Activated naive CD4-positive, alpha-beta T cell (primary cell): ENCODE measurements around the gene GALNT9.

Experiments used
- DNase-seq, 4 experiments: peaks; one replicate each; lab custom pipeline; 2025; lab: John Stamatoyannopoulos, UW

The GALNT9 gene

GRCh38 chr12:132292328-132293319, 36.8 kb downstream of the GALNT9 start:
- DNase-seq: no peak

DNA sequence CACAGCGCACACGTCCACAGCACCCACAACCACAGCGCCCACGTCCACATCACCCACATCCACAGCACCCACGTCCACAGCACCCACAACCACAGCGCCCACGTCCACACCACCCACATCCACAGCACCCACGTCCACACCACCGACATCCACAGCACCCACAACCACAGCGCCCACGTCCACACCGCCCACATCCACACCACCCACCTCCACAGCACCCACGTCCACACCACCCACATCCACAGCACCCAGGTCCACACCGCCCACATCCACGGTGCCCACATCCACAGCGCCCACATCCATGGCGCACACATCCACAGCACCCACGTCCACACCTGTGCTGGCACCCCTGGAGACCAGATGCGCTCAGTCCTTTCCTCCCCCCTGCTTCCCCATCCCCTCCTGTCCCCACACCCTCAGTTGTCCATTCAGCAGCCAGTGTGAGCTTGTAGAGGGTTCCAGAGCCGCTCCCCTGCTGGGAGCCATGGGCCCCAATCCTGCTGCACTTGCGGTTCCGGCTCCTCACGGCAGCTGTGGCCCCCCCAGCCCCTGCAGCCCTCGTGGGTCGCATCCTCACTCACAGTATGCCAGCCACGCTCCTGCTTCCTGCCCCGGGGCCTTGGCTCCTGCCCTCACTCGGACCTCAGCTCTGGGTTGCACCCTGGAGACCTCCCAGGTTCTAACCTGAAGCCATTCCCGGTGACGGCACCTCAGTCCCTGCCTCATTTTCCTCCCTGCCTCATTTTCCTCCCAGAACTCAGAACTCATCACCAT, 37.8 kb downstream of the GALNT9 start:
- DNase-seq: no peak

DNA sequence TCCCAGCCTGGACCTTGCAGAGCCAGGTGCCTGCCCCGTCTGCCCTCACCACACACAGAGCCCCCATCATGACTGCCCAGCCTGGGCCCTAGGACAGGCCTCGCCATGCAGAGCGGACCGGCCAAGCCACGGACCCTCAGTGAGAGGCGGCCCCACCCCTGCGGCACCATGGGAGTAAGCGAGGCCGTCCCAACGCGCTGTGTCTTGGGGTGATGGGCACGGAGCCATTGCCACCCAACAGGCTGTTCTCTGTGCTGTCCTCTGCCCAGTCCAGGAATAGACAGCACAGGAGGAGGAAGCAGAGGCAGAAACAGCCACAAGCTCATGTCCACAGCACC, 39.2 kb downstream of the GALNT9 start:
- no peak for DNase-seq

DNA sequence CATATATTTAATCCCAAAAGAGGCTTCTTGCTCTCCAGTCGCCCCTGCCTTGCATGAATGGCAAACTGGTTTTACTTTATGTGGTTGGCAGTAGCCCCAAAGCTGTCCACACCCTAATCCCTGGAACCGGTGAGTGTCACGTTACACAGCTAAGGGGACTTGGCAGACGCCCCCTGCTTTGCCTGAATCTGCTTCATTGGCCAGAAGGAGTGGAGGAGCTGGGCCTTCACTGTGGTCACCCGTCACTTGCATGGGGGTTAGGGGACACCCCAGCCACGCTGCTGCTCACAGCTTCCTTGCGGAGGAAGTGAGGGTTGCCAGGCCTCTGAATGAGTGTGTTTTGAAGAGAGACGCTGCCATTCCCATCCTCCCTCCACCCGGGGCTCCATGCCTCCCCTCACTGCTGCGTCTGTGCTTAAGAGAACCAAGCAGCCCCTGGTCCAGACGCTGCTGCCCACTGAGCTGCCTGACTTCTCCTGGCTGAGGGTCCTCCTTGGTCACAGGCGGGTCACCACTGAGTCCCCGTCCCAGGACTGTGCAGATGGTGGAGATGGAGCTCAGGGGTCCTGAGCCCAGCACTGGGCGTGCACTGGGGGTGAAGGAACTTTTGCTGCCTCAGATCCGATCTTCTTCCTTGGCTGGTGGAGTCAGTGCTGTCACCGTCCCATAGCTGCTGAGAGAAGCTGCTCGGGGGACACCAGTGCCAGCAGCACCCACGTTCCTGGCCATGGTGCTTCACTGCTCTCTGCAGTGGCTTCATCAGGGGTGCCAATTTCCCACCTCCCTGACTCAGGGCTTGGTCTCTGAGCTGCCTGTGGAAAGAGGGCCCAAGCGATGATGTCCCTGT, 39.8 kb downstream of the GALNT9 start:
- no peak for DNase-seq

- no peak for DNase-seq
Measured at GRCh38 chr12:132288516-132289215, 40.7 kb downstream of the GALNT9 start.

DNA sequence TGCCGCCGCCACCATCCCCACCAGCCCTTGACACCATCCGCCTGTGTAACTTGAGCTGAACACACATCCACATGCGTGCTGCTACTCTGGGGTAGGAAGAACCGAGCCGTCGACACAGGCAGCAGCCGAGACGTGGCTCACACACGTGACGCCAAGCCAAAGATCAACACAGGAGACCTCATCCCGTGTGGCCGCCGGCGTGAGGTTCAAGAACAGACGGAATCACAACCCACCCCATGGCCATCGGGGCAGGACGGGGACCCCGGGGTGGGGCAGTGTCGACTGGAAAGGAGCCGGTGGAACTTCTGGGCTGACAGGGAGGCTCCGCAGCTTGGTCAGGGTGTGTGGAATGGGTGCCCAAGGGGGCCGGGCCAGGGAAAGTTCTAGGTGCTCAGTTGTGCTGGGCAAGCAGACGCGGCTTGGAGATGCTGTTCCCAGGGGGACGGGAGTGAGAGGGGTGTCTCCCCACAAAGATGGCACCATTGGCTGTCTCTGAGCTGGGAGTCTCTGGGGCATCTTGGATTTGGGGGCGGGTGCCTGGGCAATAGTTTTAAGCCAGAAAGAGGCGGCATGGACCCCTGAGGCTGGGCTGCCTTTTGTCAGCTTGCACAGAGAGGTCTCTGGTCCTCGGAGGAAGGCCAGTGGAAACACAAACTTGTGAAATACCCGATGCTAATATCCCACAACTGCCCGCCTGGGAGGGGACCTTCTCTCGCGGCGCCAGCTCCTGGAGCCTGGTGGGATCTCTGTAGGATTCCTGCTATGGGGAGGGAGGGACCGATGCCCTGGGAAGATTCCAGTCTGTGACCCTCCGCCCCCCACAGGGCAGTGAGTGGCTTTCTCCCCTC, 41.8 kb downstream of the GALNT9 start:
- DNase-seq: no peak

- DNase-seq: no peak
Measured at GRCh38 chr12:132286912-132287311, 42.5 kb downstream of the GALNT9 start.

DNA sequence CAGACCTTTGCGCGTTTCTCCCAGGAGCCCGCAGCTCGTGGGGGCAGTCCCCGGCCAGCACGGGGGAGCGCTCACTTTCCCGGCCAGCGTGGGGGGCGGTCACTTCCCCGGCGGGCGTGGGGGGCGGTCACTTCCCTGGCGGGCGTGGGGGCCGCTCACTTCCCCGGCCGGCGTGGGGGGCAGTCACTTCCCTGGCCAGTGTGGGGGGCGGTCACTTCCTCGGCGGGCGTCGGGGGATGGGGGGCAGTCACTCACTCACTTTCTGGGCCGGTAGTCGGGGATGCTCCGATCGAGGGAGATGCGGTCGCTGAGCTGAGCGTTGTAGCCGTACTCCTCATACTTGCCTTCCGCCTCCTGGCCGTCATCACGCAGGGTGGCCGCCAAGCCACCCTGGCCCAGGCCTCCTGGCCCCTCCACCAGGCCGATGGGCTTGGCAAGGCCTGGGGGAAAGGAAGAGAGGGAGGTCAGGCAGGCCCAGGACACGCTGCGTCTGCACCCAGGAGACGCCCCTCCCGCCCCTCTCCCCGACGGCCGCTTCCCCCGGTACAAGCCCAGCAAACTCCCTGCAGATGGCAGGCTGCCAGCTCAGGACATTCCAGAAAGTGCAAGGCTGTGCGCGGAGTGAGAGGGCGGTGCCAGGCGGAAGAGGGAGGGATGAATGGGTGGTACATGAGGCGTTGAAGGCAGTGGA, 43.3 kb downstream of the GALNT9 start:
- DNase-seq: no peak

DNA sequence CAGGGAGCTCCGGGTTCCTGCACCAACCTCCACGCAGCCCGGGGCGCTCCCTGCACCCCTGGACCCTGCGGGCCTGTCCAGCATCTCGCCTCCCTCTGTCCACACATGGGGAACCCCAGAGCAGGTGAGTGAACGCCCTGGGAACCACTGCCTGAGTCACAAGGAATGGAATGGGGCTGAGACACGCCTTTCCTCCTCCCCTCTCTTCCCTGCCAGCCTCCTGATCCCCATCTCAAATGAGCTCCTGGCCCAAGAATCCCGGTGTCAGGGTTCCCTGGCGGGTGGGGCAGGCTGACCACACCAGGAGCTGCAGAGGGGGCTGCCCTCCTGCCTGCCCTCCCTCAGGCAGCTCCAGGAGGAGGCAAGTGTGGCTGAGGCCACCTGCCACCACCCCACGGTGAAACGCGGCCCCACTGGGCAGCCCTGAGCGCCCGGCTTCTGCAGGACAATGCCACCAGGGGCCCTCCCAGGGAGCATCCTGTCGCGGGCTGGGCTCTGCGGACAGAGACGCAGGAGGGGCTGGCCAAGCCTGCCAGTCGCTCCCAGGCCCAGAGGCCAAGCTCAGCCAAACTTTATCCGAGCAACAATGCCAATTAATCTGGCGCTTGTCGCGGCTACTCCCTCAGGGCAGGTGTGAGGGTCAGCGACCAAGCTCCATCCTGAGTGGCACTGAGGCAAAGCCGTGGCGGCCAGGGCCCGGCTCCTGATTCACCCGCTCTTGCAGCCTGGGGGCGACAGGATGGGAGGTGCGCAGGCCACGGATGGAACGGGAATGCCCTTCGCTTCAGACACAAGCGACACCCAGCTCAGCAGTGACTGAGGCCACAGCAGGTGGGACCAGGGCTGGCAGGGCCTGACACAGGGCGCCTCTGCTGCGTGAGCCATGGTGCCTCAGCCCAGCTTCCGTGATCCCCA, 44.3 kb downstream of the GALNT9 start:
- DNase-seq: no peak

GRCh38 chr12:132284071-132284826, 45.1 kb downstream of the GALNT9 start:
- no peak for DNase-seq

- peak in 1 of 4 experiments; percentile 20 for DNase-seq
Measured at GRCh38 chr12:132282950-132283771, 46.2 kb downstream of the GALNT9 start.

GRCh38 chr12:132282031-132282949, 47.1 kb downstream of the GALNT9 start:
- no peak for DNase-seq

DNA sequence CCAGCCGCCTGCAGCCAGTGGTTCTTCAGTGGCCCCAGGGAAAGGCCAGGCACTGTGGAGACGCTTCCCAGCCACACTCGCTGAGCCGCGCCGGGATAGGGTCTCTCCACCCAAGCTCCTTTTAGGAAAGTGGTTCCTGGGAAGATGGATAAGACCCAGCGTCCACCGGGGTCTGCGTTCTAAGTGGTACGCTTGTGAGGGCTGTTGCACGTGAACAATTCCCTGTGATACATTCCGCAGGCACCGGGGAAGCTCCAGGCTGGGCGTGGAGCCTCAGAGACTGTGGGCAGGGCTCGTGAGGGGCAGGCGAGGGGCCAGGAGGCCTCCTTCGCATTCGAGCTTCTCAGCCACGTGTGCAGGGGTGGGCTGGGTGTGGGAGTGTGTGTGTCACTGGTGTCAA, 48.4 kb downstream of the GALNT9 start:
- no peak for DNase-seq

GRCh38 chr12:132280406-132280805, 49.0 kb downstream of the GALNT9 start:
- DNase-seq: no peak

GRCh38 chr12:132279930-132280329, 49.5 kb downstream of the GALNT9 start:
- DNase-seq: no peak
